HG02678 (cell line): ENCODE results near the gene BSDC1.
"Not testable (repeated sequence)": the region's sequence is repeated elsewhere in the genome, so short reads cannot be mapped to it uniquely, and the experiment has no call there.

Experiments used
- ATAC-seq: cut with Tn5 transposase; IDR thresholded peaks from one replicate; pipeline ENCODE4 v1.9.1; 2021; ENCODE audit warnings: mild to moderate bottlenecking, moderate library complexity; ENCODE audit not compliant: unreplicated experiment

BSDC1 gene

GRCh38 chr1:32361308-32361673 lies 33.0 kb downstream of the BSDC1 start:
- no peak for ATAC-seq

- no peak for ATAC-seq
Measured at GRCh38 chr1:32358435-32358834, 35.8 kb downstream of the BSDC1 start.

- no peak for ATAC-seq
Measured at GRCh38 chr1:32357614-32358013, 36.6 kb downstream of the BSDC1 start.

- ATAC-seq = no peak
Measured at GRCh38 chr1:32356478-32356877, 37.8 kb downstream of the BSDC1 start.

GRCh38 chr1:32355778-32356177 lies 38.5 kb downstream of the BSDC1 start:
- not testable (repeated sequence) for ATAC-seq

GRCh38 chr1:32353886-32354570 lies 40.2 kb downstream of the BSDC1 start:
- ATAC-seq = no peak

- ATAC-seq = no peak
Measured at GRCh38 chr1:32353431-32353830, 40.8 kb downstream of the BSDC1 start.

- ATAC-seq = no peak
Measured at GRCh38 chr1:32352831-32353383, 41.3 kb downstream of the BSDC1 start.

GRCh38 chr1:32352239-32352745 lies 41.9 kb downstream of the BSDC1 start:
- ATAC-seq = no peak

- peak; percentile 88 for ATAC-seq
Measured at GRCh38 chr1:32351399-32352238, 42.6 kb downstream of the BSDC1 start.

GRCh38 chr1:32350785-32351398 lies 43.3 kb downstream of the BSDC1 start:
- ATAC-seq = peak; percentile 40

- ATAC-seq = no peak
Measured at GRCh38 chr1:32349211-32349708, 45.0 kb downstream of the BSDC1 start.

GRCh38 chr1:32346532-32347157 lies 47.6 kb downstream of the BSDC1 start:
- no peak for ATAC-seq

- no peak for ATAC-seq
Measured at GRCh38 chr1:32345289-32345827, 48.9 kb downstream of the BSDC1 start.

GRCh38 chr1:32342704-32343103 lies 51.5 kb downstream of the BSDC1 start:
- no peak for ATAC-seq

- no peak for ATAC-seq
Measured at GRCh38 chr1:32341971-32342370, 52.3 kb downstream of the BSDC1 start.

- no peak for ATAC-seq
Measured at GRCh38 chr1:32341186-32341757, 53.0 kb downstream of the BSDC1 start.

GRCh38 chr1:32339363-32339978 lies 54.8 kb downstream of the BSDC1 start:
- no peak for ATAC-seq

GRCh38 chr1:32338637-32339145 lies 55.5 kb downstream of the BSDC1 start:
- no peak for ATAC-seq
